Thyroid gland (tissue), 4 donors: ENCODE measurements around the gene AFAP1. TPM values are rescaled to one million over a fixed set of nuclear protein-coding genes. Genes with fewer than 3 reads are reported as not detected.

Experiments used
- DNase-seq, 2 donors: peaks; one replicate each; pipeline ENCODE4 v3.0.0-alpha.2; 2019
- H3K27ac ChIP-seq, 3 donors: fragments of 200-600 bp; sonication (generic); 1 replicate in 2 of 3; 2 replicates in 1 of 3; pipeline ENCODE4 v1.5.1; 2016 to 2019; ENCODE audit warnings: mild to moderate bottlenecking in 1 of 3, moderate library complexity in 1 of 3
- H3K27me3 ChIP-seq: fragments of 200-600 bp; sonication (generic); one replicate; pipeline ENCODE4 v1.5.1; 2019
- H3K36me3 ChIP-seq, 2 donors: fragments of 200-600 bp; sonication (generic); one replicate each; pipeline ENCODE4 v1.5.1; 2016 to 2019
- H3K4me1 ChIP-seq, 2 donors: fragments of 200-600 bp; sonication (generic); one replicate each; pipeline ENCODE4 v1.5.1; 2017 to 2019
- H3K4me3 ChIP-seq, 3 donors: fragments of 200-600 bp; sonication (generic); replicated peaks in 1 of 3; 1 replicate in 2 of 3; 2 replicates in 1 of 3; pipeline ENCODE4 v1.5.1; 2016; ENCODE audit warnings: mild to moderate bottlenecking in 1 of 3
- H3K9me3 ChIP-seq: fragments of 200-600 bp; sonication (generic); one replicate; pipeline ENCODE4 v1.5.1; 2017
- POLR2A ChIP-seq, 2 donors: fragments of 450-650 bp; IDR thresholded peaks; one replicate each; pipeline ENCODE4 v1.6.1; 2017; ENCODE audit warnings: antibody characterized with exemption in 2 of 2, mild to moderate bottlenecking in 2 of 2, moderate library complexity in 1 of 2
- WGBS, 2 donors: methylation state at CpG; one replicate each; pipeline ENCODE4 v1.1.5; 2017; 5-methylcytosine and 5-hydroxymethylcytosine counted together
- intact Hi-C: fragments of 100-400 bp; cut with DNase I; formaldehyde crosslinking; loops from one replicate; pipeline ENCODE4 v1.15.1; 2023
- total RNA-seq, 4 donors: library from RNA; depleted of rRNA; stranded (reverse); fragments of >200 nt; gene quantifications; one replicate each; pipeline ENCODE4 v1.2.3, GENCODE V29; 2016
- TF ChIP-seq, protein P1 (sequence below), 6 experiments: fragments of 200-600 bp in 3 of 6; fragments of 450-650 bp in 3 of 6; sonication (generic) in 3 of 6; IDR thresholded peaks; one replicate each; pipeline ENCODE4 v1.5.1; 2016 to 2019; ENCODE audit warnings: antibody characterized with exemption in 6 of 6, mild to moderate bottlenecking in 2 of 6, inconsistent platforms in 1 of 6, moderate library complexity in 1 of 6

AFAP1 gene
- total RNA-seq, 4 donors from 2014 or later, result 12.3 to 33.3 (median 26.2) TPM

DNA sequence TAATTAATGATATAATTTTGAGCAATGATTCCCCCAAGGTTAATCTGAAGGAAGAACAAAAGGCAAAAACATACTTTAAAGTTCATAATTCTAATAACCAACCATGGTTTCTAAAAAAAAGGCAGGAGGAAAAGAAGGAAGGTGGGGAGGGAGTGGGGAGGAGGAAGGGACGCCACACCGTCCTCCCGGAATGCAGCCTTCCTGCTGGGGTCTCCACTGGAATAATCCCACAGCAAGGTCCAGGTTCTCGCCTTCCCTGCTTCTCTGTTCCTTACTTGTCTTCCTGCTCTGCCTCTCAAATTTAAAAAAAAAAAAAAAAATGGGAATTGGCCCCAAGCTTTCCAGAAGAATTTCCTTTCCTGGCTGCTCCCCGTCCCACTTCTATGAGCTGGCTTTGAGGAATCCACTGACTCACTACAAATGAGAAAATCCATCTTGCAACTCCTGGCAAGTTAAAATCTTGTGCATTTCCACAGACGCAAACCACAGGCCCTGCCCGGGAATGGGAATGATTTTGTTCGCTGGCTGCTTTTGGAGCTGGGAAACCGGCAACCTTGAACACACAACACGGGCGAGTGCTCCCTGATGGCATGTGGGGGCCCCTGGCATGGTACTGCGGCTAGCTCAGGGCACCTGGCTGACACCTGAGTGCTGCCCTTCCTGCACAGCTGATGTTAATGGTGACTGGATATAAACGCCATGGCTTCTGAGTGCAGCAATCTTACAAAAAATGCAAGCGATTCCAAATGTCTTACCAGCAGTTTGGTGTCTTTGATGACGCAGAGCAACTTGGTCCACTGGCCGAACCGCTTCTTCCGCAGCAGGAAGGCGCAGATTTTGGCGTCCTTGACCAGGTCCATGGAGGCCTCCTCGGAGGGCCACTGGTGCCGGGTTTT is 97.0 kb downstream of the AFAP1 start:
- intact Hi-C loops, result no loop called here
- WGBS, 2 donors, result 80 to 82% methylated on average over 22 of the region's 22 CpGs
- Histone ChIP-seq H3K4me1 (peaks cover 0 to 5% of the 10 kb centered on the region in 2 donors), H3K9me3 (no peaks in the 10 kb centered on the region), H3K27me3 (no peaks in the 10 kb centered on the region), H3K4me3 (no peak overlapping the region), H3K36me3 (no peaks in the 10 kb centered on the region), H3K27ac (peak overlapping the region in 2 of 3 donors; percentile 25 to 34)
- no peak for DNase-seq
- TF ChIP-seq, protein P1, sequence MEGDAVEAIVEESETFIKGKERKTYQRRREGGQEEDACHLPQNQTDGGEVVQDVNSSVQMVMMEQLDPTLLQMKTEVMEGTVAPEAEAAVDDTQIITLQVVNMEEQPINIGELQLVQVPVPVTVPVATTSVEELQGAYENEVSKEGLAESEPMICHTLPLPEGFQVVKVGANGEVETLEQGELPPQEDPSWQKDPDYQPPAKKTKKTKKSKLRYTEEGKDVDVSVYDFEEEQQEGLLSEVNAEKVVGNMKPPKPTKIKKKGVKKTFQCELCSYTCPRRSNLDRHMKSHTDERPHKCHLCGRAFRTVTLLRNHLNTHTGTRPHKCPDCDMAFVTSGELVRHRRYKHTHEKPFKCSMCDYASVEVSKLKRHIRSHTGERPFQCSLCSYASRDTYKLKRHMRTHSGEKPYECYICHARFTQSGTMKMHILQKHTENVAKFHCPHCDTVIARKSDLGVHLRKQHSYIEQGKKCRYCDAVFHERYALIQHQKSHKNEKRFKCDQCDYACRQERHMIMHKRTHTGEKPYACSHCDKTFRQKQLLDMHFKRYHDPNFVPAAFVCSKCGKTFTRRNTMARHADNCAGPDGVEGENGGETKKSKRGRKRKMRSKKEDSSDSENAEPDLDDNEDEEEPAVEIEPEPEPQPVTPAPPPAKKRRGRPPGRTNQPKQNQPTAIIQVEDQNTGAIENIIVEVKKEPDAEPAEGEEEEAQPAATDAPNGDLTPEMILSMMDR (IDR thresholded peaks at IDR 0.05), result no peak
- no peak for TF ChIP-seq POLR2A (IDR thresholded peaks at IDR 0.05)

DNA sequence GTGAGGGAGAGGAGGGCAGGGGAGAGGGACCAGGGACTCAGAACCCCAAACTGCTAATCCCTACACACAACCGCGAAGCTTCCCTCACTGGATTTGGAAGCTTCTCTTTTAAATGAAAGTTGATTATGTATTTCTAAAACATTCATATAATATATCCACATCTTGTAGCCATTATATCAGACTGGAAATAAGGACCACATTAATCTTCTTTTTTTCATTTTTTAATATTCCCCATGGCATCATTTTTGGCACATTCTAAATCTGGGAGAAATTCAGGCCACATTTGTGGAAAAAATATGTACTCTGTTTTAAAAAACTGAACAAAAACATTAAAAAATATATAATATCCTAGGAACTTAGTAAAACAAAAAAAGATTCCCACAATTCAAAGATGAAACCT is 97.8 kb downstream of the AFAP1 start:
- WGBS, 2 donors, result 82 to 86% methylated on average over 2 of the region's 2 CpGs
- Histone ChIP-seq H3K4me1 (peaks cover 0 to 8% of the 10 kb centered on the region in 2 donors), H3K4me3 (no peak overlapping the region), H3K36me3 (no peaks in the 10 kb centered on the region), H3K27me3 (no peaks in the 10 kb centered on the region), H3K27ac (peak overlapping the region in 1 of 3 donors; percentile 9), H3K9me3 (no peaks in the 10 kb centered on the region)
- intact Hi-C loops, result no loop called here
- DNase-seq, result no peak
- TF ChIP-seq, protein P1 (IDR thresholded peaks at IDR 0.05), result no peak
- TF ChIP-seq POLR2A (IDR thresholded peaks at IDR 0.05), result no peak

DNA sequence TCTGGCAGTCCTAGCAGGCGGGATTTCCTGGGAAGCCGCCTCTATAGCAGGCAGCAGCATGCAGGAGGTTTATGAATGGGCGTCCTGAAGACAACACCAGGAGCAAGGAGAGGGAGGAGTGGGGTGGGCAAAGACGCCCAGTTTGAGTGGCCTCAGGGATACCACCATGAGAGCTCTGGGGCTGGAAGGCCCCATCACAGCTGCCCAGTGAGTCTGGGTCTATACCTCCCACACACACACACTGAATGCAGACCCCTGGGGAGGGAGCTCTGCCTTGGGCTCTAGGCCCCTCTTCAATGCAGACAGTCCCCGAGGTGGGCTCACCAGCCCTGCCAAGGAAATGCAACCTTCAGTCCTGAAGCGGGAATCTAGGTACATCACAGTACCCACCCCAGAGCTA is 98.6 kb downstream of the AFAP1 start:
- H3K36me3 ChIP-seq, result no peaks in the 10 kb centered on the region
- peaks cover 0 to 8% of the 10 kb centered on the region in 2 donors for H3K4me1 ChIP-seq
- no peak for TF ChIP-seq POLR2A (IDR thresholded peaks at IDR 0.05)
- TF ChIP-seq, protein P1 (IDR thresholded peaks at IDR 0.05), result no peak
- 95 to 96% methylated on average over 5 of the region's 6 CpGs for WGBS, 2 donors
- DNase-seq, result no peak
- H3K27ac ChIP-seq, result no peak overlapping the region
- intact Hi-C loops, result no loop called here
- no peaks in the 10 kb centered on the region for H3K9me3 ChIP-seq
- H3K4me3 ChIP-seq, result no peak overlapping the region
- H3K27me3 ChIP-seq, result no peaks in the 10 kb centered on the region

DNA sequence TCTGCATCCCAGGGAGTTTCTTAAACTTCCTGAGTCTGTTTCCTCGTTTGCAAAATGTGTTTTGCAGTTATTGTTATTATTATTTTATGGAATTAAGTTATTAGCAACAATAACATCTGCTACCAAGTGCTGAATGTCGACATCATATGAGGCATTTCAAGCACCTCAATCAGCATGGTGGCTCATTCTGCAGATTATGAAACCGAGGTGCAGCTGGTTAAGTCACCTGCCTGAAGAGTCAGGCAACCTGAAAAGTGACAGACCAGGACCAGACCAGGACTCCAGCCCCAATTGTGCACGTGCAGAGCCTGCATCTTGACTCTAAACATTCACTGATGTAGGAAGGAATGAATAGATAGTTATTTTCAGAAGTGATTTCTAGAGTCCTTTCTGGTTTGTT is 99.8 kb downstream of the AFAP1 start:
- DNase-seq, result no peak
- Histone ChIP-seq H3K36me3 (no peaks in the 10 kb centered on the region), H3K27ac (no peak overlapping the region), H3K4me3 (no peak overlapping the region), H3K4me1 (peaks cover 0 to 8% of the 10 kb centered on the region in 2 donors), H3K27me3 (no peaks in the 10 kb centered on the region), H3K9me3 (no peaks in the 10 kb centered on the region)
- intact Hi-C loops, result no loop called here
- no peak for TF ChIP-seq POLR2A (IDR thresholded peaks at IDR 0.05)
- TF ChIP-seq, protein P1 (IDR thresholded peaks at IDR 0.05), result no peak
- WGBS, 2 donors, result 72 to 75% methylated on average over 4 of the region's 4 CpGs

DNA sequence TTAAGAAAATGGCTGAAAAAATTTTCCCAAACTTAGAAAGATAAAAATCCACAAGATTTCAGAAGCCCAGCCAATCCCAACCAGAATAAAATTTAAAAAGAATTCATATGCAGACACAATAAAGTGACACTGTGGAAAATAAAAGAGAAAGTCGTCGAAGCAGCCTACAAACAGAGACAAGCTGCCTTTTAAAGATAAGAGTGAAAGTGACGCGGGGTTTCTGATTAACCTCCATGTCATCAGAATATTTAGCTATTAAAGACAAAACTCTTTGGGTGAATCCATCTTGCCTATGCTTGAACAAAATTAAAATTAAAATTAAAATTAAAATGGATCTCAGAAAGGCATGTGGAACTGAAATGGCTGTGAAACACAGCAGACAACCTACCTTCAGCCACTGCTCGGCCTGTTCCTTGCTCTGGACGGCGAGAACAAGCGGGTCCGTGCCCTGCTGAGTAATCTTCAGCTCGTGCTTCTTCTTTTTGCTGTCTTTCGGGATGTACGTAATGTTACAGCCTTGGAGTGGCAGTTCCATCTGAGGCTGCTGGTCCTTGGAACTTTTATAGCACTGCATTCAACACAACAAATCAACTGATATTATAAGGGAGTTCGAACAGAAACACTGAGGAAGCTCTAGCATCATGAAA is 101.4 kb downstream of the AFAP1 start:
- intact Hi-C loops, result no loop called here

More for the DNA sequence above, 101.4 kb downstream of the AFAP1 start:
- DNase-seq, result no peak
- Histone ChIP-seq H3K4me1 (peaks cover 0 to 3% of the 10 kb centered on the region in 2 donors), H3K27me3 (no peaks in the 10 kb centered on the region), H3K36me3 (no peaks in the 10 kb centered on the region), H3K9me3 (no peaks in the 10 kb centered on the region), H3K4me3 (no peak overlapping the region), H3K27ac (no peak overlapping the region)
- TF ChIP-seq POLR2A (IDR thresholded peaks at IDR 0.05), result no peak
- TF ChIP-seq, protein P1 (IDR thresholded peaks at IDR 0.05), result no peak
- WGBS, 2 donors, result 95 to 97% methylated on average over 13 of the region's 13 CpGs
